ENCODE measurements around the gene EBF4.

The EBF4 gene

GRCh38 chr20:2759603-2760296 is 67.2 kb downstream of the EBF4 start:
- Histone ChIP-seq H3K36me3 (no peaks in the 10 kb centered on the region), H3K27me3 (peaks cover 0 to 87% of the 10 kb centered on the region in 2 donors)
- intact Hi-C loops (cut with DNase I; ENCODE audit: low total_unique reads), result no loop called here

GRCh38 chr20:2760297-2760951 is 67.8 kb downstream of the EBF4 start:
- Histone ChIP-seq H3K27ac (no peak overlapping the region), H3K9me3 (no peaks in the 10 kb centered on the region), H3K4me1 (no peaks in the 10 kb centered on the region), H3K4me3 (no peak overlapping the region), H3K36me3 (no peaks in the 10 kb centered on the region), H3K27me3 (peaks cover 0 to 84% of the 10 kb centered on the region in 2 donors)
- no peak for TF ChIP-seq CTCF (IDR thresholded peaks at IDR 0.05)
- intact Hi-C loops (cut with DNase I; ENCODE audit: low total_unique reads), result no loop called here
- no peak for DNase-seq

More at GRCh38 chr20:2759603-2760296, 67.2 kb downstream of the EBF4 start:
- Histone ChIP-seq H3K27ac (no peak overlapping the region), H3K4me1 (no peaks in the 10 kb centered on the region), H3K4me3 (no peak overlapping the region), H3K9me3 (no peaks in the 10 kb centered on the region)
- DNase-seq, result no peak
- TF ChIP-seq CTCF (IDR thresholded peaks at IDR 0.05), result no peak

DNA sequence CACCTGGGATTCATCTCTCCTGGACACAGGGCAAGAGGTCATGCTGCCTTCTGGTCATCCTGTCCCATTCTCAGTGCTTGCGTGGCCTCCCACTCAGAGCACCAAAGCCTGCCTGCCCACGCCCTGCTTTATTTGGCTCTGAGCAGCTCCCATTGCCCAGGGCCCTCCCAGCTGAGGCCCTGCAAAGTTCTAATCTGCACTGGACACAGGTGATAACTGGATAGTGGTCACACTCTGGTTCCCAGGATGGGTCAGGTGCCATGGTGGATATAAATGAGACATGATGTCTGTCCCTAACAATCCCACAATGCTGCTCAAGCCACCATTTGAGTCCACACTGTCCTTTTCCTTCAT is 68.3 kb downstream of the EBF4 start:
- Histone ChIP-seq H3K27me3 (peaks cover 0 to 84% of the 10 kb centered on the region in 2 donors), H3K36me3 (no peaks in the 10 kb centered on the region), H3K9me3 (no peaks in the 10 kb centered on the region), H3K27ac (no peak overlapping the region), H3K4me3 (no peak overlapping the region), H3K4me1 (no peaks in the 10 kb centered on the region)
- intact Hi-C loops (cut with DNase I; ENCODE audit: low total_unique reads), result no loop called here
- no peak for DNase-seq
- no peak for TF ChIP-seq CTCF (IDR thresholded peaks at IDR 0.05)

- no peaks in the 10 kb centered on the region for H3K36me3 ChIP-seq
- no peaks in the 10 kb centered on the region for H3K9me3 ChIP-seq
- no peaks in the 10 kb centered on the region for H3K4me1 ChIP-seq
- DNase-seq, result no peak
- no peak overlapping the region for H3K4me3 ChIP-seq
- intact Hi-C loops (cut with DNase I; ENCODE audit: low total_unique reads), result no loop called here
- TF ChIP-seq CTCF (IDR thresholded peaks at IDR 0.05), result no peak
- no peak overlapping the region for H3K27ac ChIP-seq
- peaks cover 0 to 76% of the 10 kb centered on the region in 2 donors for H3K27me3 ChIP-seq
Measured at GRCh38 chr20:2761885-2762284, 69.3 kb downstream of the EBF4 start.

GRCh38 chr20:2762578-2763131 is 70.1 kb downstream of the EBF4 start:
- H3K27me3 ChIP-seq, result peaks cover 0 to 69% of the 10 kb centered on the region in 2 donors
- intact Hi-C loops (cut with DNase I; ENCODE audit: low total_unique reads), result no loop called here
- no peaks in the 10 kb centered on the region for H3K9me3 ChIP-seq
- no peak overlapping the region for H3K4me3 ChIP-seq
- H3K4me1 ChIP-seq, result peaks cover 0 to 6% (median 5%) of the 10 kb centered on the region in 4 donors
- H3K36me3 ChIP-seq, result no peaks in the 10 kb centered on the region
- no peak for TF ChIP-seq CTCF (IDR thresholded peaks at IDR 0.05)
- DNase-seq, result no peak
- no peak overlapping the region for H3K27ac ChIP-seq
